Karpas-422 (cell line): ENCODE measurements around the gene DBX1. TPM values are rescaled to one million over a fixed set of nuclear protein-coding genes. Genes with fewer than 3 reads are reported as not detected.

Experiments
- DNase-seq: peaks from one replicate; pipeline ENCODE4 v3.0.0-alpha.2; 2015
- H2AFZ ChIP-seq: fragments of 200-600 bp; sonication (generic); 2 replicates; pipeline ENCODE4 v1.6.1; 2014; ENCODE audit warnings: antibody characterized with exemption, low read length, mixed read lengths
- H3K27ac ChIP-seq: fragments of 200-600 bp; sonication (generic); 2 replicates; pipeline ENCODE4 v1.5.1; 2014; ENCODE audit warnings: mild to moderate bottlenecking, low read length, moderate library complexity
- H3K27me3 ChIP-seq: fragments of 200-600 bp; sonication (generic); 2 replicates; pipeline ENCODE4 v1.6.1; 2014; ENCODE audit warnings: low read length, mixed read lengths
- H3K36me3 ChIP-seq: fragments of 200-600 bp; sonication (generic); 2 replicates; pipeline ENCODE4 v1.6.1; 2014; ENCODE audit warnings: low read length, mixed read lengths; ENCODE audit not compliant: insufficient read depth
- H3K4me1 ChIP-seq: fragments of 200-600 bp; sonication (generic); 2 replicates; pipeline ENCODE4 v1.6.1; 2014; ENCODE audit warnings: mild to moderate bottlenecking, low read length, mixed read lengths
- H3K4me2 ChIP-seq: fragments of 200-600 bp; sonication (generic); 2 replicates; pipeline ENCODE4 v1.6.1; 2014; ENCODE audit warnings: low read length, low read depth, mild to moderate bottlenecking; ENCODE audit not compliant: poor library complexity, severe bottlenecking
- H3K4me3 ChIP-seq: fragments of 200-600 bp; sonication (generic); 2 replicates; pipeline ENCODE4 v1.5.1; 2014; ENCODE audit warnings: mild to moderate bottlenecking, antibody characterized with exemption, low read length, mixed read lengths
- H3K79me2 ChIP-seq: fragments of 200-600 bp; sonication (generic); 2 replicates; pipeline ENCODE4 v1.6.1; 2014; ENCODE audit warnings: mild to moderate bottlenecking, low read length, mixed read lengths
- H3K9ac ChIP-seq: fragments of 200-600 bp; sonication (generic); 2 replicates; pipeline ENCODE4 v1.6.0; 2014; ENCODE audit warnings: low read length
- H3K9me2 ChIP-seq: fragments of 200-600 bp; sonication (generic), shearing (Covaris generic); replicated peaks from 2 replicates; pipeline ENCODE4 v1.6.0; 2014; ENCODE audit warnings: mild to moderate bottlenecking, low read length, moderate library complexity; ENCODE audit not compliant: insufficient read depth
- H3K9me3 ChIP-seq: fragments of 300-700, 200-600 bp; sonication (generic); 2 replicates; pipeline ENCODE4 v1.6.1; 2014; ENCODE audit warnings: low read length, mixed read lengths
- H4K20me1 ChIP-seq: fragments of 200-600 bp; sonication (generic); 2 replicates; pipeline ENCODE4 v1.6.1; 2014; ENCODE audit warnings: mild to moderate bottlenecking, antibody characterized with exemption, low read length, low read depth; ENCODE audit not compliant: insufficient read depth
- total RNA-seq: library from RNA; depleted of rRNA; stranded (reverse); fragments of >200 nt; shearing (Covaris generic); gene quantifications from 2 replicates; pipeline ENCODE4 v1.2.3, GENCODE V29; 2014; ENCODE audit warnings: low replicate concordance

The DBX1 gene
- total RNA-seq, 1 experiment from 2014 or later: not detected

DNA sequence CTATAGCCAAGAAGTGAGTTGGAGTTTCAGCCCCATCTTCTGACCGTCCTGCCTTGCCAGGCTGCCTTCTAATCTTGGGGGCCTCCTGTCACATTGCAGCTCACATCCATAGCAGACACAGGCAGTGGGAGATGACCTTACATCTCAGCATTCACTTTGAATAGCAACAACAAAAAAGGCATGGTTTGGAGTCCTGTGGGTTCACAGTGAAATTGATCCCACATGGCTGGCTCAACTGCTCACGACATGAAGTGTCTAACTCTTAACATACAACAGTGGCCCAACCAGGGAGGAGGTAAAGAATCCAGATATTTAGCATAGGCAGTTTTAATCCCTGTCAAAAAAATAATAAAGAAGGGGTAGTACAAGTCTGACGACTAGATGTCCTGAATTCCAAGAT, 38.1 kb downstream of the DBX1 start:
- Histone ChIP-seq H3K36me3 (no peaks in the 10 kb centered on the region), H3K9me2 (no peaks in the 10 kb centered on the region), H4K20me1 (no peaks in the 10 kb centered on the region), H3K9ac (no peak overlapping the region), H3K27ac (no peak overlapping the region), H3K4me2 (no peak overlapping the region), H3K27me3 (no peaks in the 10 kb centered on the region), H2AFZ (no peak overlapping the region), H3K4me3 (no peak overlapping the region), H3K9me3 (no peaks in the 10 kb centered on the region), H3K79me2 (no peaks in the 10 kb centered on the region), H3K4me1 (no peaks in the 10 kb centered on the region)
- no peak for DNase-seq

- H3K79me2 ChIP-seq: no peaks in the 10 kb centered on the region
- no peak overlapping the region for H3K4me2 ChIP-seq
- no peak for DNase-seq
- H2AFZ ChIP-seq: no peak overlapping the region
- no peak overlapping the region for H3K9ac ChIP-seq
- H3K36me3 ChIP-seq: no peaks in the 10 kb centered on the region
- no peaks in the 10 kb centered on the region for H3K27me3 ChIP-seq
- H3K4me3 ChIP-seq: no peak overlapping the region
- H4K20me1 ChIP-seq: no peaks in the 10 kb centered on the region
- H3K4me1 ChIP-seq: no peaks in the 10 kb centered on the region
- no peak overlapping the region for H3K27ac ChIP-seq
- no peaks in the 10 kb centered on the region for H3K9me3 ChIP-seq
- H3K9me2 ChIP-seq: no peaks in the 10 kb centered on the region
These were observed 39.9 kb downstream of the DBX1 start for GRCh38 chr11:20120134-20120925.

- no peak overlapping the region for H3K4me2 ChIP-seq
- H4K20me1 ChIP-seq: no peaks in the 10 kb centered on the region
- no peak overlapping the region for H3K9ac ChIP-seq
- no peaks in the 10 kb centered on the region for H3K36me3 ChIP-seq
- H3K4me1 ChIP-seq: no peaks in the 10 kb centered on the region
- no peaks in the 10 kb centered on the region for H3K79me2 ChIP-seq
- no peak for DNase-seq
- no peak overlapping the region for H2AFZ ChIP-seq
- H3K9me3 ChIP-seq: no peaks in the 10 kb centered on the region
- no peaks in the 10 kb centered on the region for H3K9me2 ChIP-seq
- no peaks in the 10 kb centered on the region for H3K27me3 ChIP-seq
- H3K27ac ChIP-seq: no peak overlapping the region
- no peak overlapping the region for H3K4me3 ChIP-seq
These were observed 41.0 kb downstream of the DBX1 start for GRCh38 chr11:20119315-20119714.

GRCh38 chr11:20118209-20118608, 42.1 kb downstream of the DBX1 start:
- no peaks in the 10 kb centered on the region for H3K9me2 ChIP-seq
- no peak overlapping the region for H3K9ac ChIP-seq
- no peaks in the 10 kb centered on the region for H4K20me1 ChIP-seq
- H3K4me2 ChIP-seq: no peak overlapping the region
- no peak overlapping the region for H2AFZ ChIP-seq
- H3K4me1 ChIP-seq: no peaks in the 10 kb centered on the region
- no peaks in the 10 kb centered on the region for H3K79me2 ChIP-seq
- H3K36me3 ChIP-seq: no peaks in the 10 kb centered on the region
- no peaks in the 10 kb centered on the region for H3K27me3 ChIP-seq
- no peak overlapping the region for H3K4me3 ChIP-seq
- no peak overlapping the region for H3K27ac ChIP-seq
- H3K9me3 ChIP-seq: no peaks in the 10 kb centered on the region
- no peak for DNase-seq

- Histone ChIP-seq H2AFZ (no peak overlapping the region), H4K20me1 (no peaks in the 10 kb centered on the region), H3K4me2 (no peak overlapping the region), H3K79me2 (no peaks in the 10 kb centered on the region), H3K9me3 (no peaks in the 10 kb centered on the region), H3K9ac (no peak overlapping the region), H3K9me2 (no peaks in the 10 kb centered on the region), H3K4me3 (no peak overlapping the region), H3K36me3 (no peaks in the 10 kb centered on the region), H3K27me3 (no peaks in the 10 kb centered on the region), H3K4me1 (no peaks in the 10 kb centered on the region), H3K27ac (no peak overlapping the region)
- DNase-seq: no peak
These were observed 43.0 kb downstream of the DBX1 start for GRCh38 chr11:20117291-20117690.

- DNase-seq: no peak
- H3K9me2 ChIP-seq: no peaks in the 10 kb centered on the region
- H3K4me2 ChIP-seq: no peak overlapping the region
- H3K79me2 ChIP-seq: no peaks in the 10 kb centered on the region
- H3K27me3 ChIP-seq: no peaks in the 10 kb centered on the region
- H3K36me3 ChIP-seq: no peaks in the 10 kb centered on the region
- no peak overlapping the region for H3K4me3 ChIP-seq
- no peaks in the 10 kb centered on the region for H3K4me1 ChIP-seq
- no peaks in the 10 kb centered on the region for H4K20me1 ChIP-seq
- H3K9ac ChIP-seq: no peak overlapping the region
- no peak overlapping the region for H2AFZ ChIP-seq
- no peak overlapping the region for H3K27ac ChIP-seq
- no peaks in the 10 kb centered on the region for H3K9me3 ChIP-seq
These were observed 43.5 kb downstream of the DBX1 start for GRCh38 chr11:20116825-20117224.

GRCh38 chr11:20114588-20114987, 45.7 kb downstream of the DBX1 start:
- Histone ChIP-seq H3K79me2 (no peaks in the 10 kb centered on the region), H3K9ac (no peak overlapping the region), H4K20me1 (no peaks in the 10 kb centered on the region; the same call in 1 of the 2 replicates), H3K9me2 (no peaks in the 10 kb centered on the region), H3K4me1 (no peaks in the 10 kb centered on the region), H3K27ac (no peak overlapping the region), H3K9me3 (no peaks in the 10 kb centered on the region), H2AFZ (no peak overlapping the region), H3K4me3 (no peak overlapping the region), H3K27me3 (no peaks in the 10 kb centered on the region), H3K36me3 (no peaks in the 10 kb centered on the region), H3K4me2 (no peak overlapping the region)
- DNase-seq: no peak

DNA sequence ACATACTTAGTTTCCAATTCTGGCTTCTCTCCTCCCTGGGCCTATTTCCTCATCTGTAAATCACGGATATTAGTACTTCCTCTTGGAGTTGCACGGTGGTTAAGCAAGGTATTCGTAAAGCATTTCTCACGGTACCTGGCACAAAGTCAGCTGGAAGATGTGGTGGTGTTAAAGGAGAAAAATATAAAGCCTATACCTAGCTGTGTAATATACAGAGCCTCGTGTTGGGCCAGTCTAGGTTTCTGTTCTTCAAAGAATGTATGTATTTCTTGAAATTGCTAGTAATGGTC, 47.2 kb downstream of the DBX1 start:
- no peaks in the 10 kb centered on the region; the same call in 1 of the 2 replicates for H4K20me1 ChIP-seq
- no peaks in the 10 kb centered on the region for H3K27me3 ChIP-seq
- no peak overlapping the region for H3K27ac ChIP-seq
- H2AFZ ChIP-seq: no peak overlapping the region
- H3K4me2 ChIP-seq: no peak overlapping the region
- H3K79me2 ChIP-seq: no peaks in the 10 kb centered on the region
- H3K4me3 ChIP-seq: no peak overlapping the region
- no peak overlapping the region for H3K9ac ChIP-seq
- no peak for DNase-seq
- no peaks in the 10 kb centered on the region for H3K9me3 ChIP-seq
- no peaks in the 10 kb centered on the region for H3K36me3 ChIP-seq
- H3K4me1 ChIP-seq: no peaks in the 10 kb centered on the region
- H3K9me2 ChIP-seq: no peaks in the 10 kb centered on the region
